T-helper 2 cell treated with Interferon-gamma antibody and Interleukin-4, amounts not matched to agents 5 μg/mL and 100 μg/mL, for 36 hours (primary cell): Measurements from ENCODE around the gene DYNLRB1.

ENCODE experiments used
- DNase-seq: peaks from one replicate; pipeline ENCODE4 v3.0.0; 2021; ENCODE audit warnings: low spot score
- H3K27ac Mint-ChIP-seq: one replicate; pipeline ENCODE4 v1.8.0; 2021; ENCODE audit warnings: mild to moderate bottlenecking, mixed read lengths
- H3K27me3 Mint-ChIP-seq: one replicate; pipeline ENCODE4 v1.8.0; 2021; ENCODE audit warnings: low read depth, mixed read lengths
- H3K36me3 Mint-ChIP-seq: one replicate; pipeline ENCODE4 v1.8.0; 2021; ENCODE audit warnings: low read depth, mixed read lengths
- H3K4me1 Mint-ChIP-seq: one replicate; pipeline ENCODE4 v1.8.0; 2021; ENCODE audit warnings: low read depth, mixed read lengths
- H3K4me3 Mint-ChIP-seq: one replicate; pipeline ENCODE4 v1.8.0; 2022; ENCODE audit warnings: mild to moderate bottlenecking, moderate library complexity, mixed read lengths
- H3K9me3 Mint-ChIP-seq: one replicate; pipeline ENCODE4 v1.8.0; 2021; ENCODE audit warnings: mixed read lengths

DYNLRB1 gene

GRCh38 chr20:34534391-34535165, 18.4 kb downstream of the DYNLRB1 start:
- Mint-ChIP-seq H3K9me3 (no peaks in the 10 kb centered on the region), H3K27me3 (no peaks in the 10 kb centered on the region), H3K4me3 (no peak overlapping the region), H3K27ac (no peak overlapping the region), H3K36me3 (peaks cover 37% of the 10 kb centered on the region), H3K4me1 (peaks cover 2% of the 10 kb centered on the region)
- no peak for DNase-seq

GRCh38 chr20:34535301-34535840, 19.1 kb downstream of the DYNLRB1 start:
- H3K27ac Mint-ChIP-seq = no peak overlapping the region
- no peak for DNase-seq
- H3K27me3 Mint-ChIP-seq = no peaks in the 10 kb centered on the region
- peaks cover 2% of the 10 kb centered on the region for H3K4me1 Mint-ChIP-seq
- no peak overlapping the region for H3K4me3 Mint-ChIP-seq
- H3K36me3 Mint-ChIP-seq = peaks cover 33% of the 10 kb centered on the region
- no peaks in the 10 kb centered on the region for H3K9me3 Mint-ChIP-seq

GRCh38 chr20:34535857-34536256, 19.6 kb downstream of the DYNLRB1 start:
- DNase-seq = no peak
- Mint-ChIP-seq H3K4me1 (peaks cover 2% of the 10 kb centered on the region), H3K36me3 (peaks cover 35% of the 10 kb centered on the region)

GRCh38 chr20:34536798-34537394, 20.7 kb downstream of the DYNLRB1 start:
- H3K36me3 Mint-ChIP-seq = peaks cover 37% of the 10 kb centered on the region
- no peaks in the 10 kb centered on the region for H3K9me3 Mint-ChIP-seq
- DNase-seq = no peak
- H3K27ac Mint-ChIP-seq = no peak overlapping the region
- H3K4me1 Mint-ChIP-seq = peaks cover 5% of the 10 kb centered on the region
- H3K4me3 Mint-ChIP-seq = no peak overlapping the region
- H3K27me3 Mint-ChIP-seq = no peaks in the 10 kb centered on the region

More at GRCh38 chr20:34535857-34536256, 19.6 kb downstream of the DYNLRB1 start:
- no peak overlapping the region for H3K4me3 Mint-ChIP-seq
- no peak overlapping the region for H3K27ac Mint-ChIP-seq
- no peaks in the 10 kb centered on the region for H3K27me3 Mint-ChIP-seq
- no peaks in the 10 kb centered on the region for H3K9me3 Mint-ChIP-seq

GRCh38 chr20:34537651-34538050, 21.4 kb downstream of the DYNLRB1 start:
- Mint-ChIP-seq H3K27me3 (no peaks in the 10 kb centered on the region), H3K4me3 (no peak overlapping the region), H3K27ac (no peak overlapping the region), H3K9me3 (no peaks in the 10 kb centered on the region), H3K4me1 (peaks cover 5% of the 10 kb centered on the region), H3K36me3 (peaks cover 38% of the 10 kb centered on the region)
- no peak for DNase-seq

- Mint-ChIP-seq H3K9me3 (no peaks in the 10 kb centered on the region), H3K4me1 (peaks cover 5% of the 10 kb centered on the region), H3K36me3 (peaks cover 40% of the 10 kb centered on the region), H3K27ac (no peak overlapping the region), H3K4me3 (no peak overlapping the region), H3K27me3 (no peaks in the 10 kb centered on the region)
- DNase-seq = peak; percentile 37
These were observed 22.5 kb downstream of the DYNLRB1 start for GRCh38 chr20:34538671-34539123.

- H3K27ac Mint-ChIP-seq = no peak overlapping the region
- H3K27me3 Mint-ChIP-seq = no peaks in the 10 kb centered on the region
- peaks cover 10% of the 10 kb centered on the region for H3K4me1 Mint-ChIP-seq
- no peak overlapping the region for H3K4me3 Mint-ChIP-seq
- H3K36me3 Mint-ChIP-seq = peaks cover 36% of the 10 kb centered on the region
- no peak for DNase-seq
- no peaks in the 10 kb centered on the region for H3K9me3 Mint-ChIP-seq
These were observed 23.5 kb downstream of the DYNLRB1 start for GRCh38 chr20:34539756-34540155.

GRCh38 chr20:34540596-34541263, 24.5 kb downstream of the DYNLRB1 start:
- DNase-seq = no peak
- H3K4me3 Mint-ChIP-seq = no peak overlapping the region
- no peak overlapping the region for H3K27ac Mint-ChIP-seq
- H3K9me3 Mint-ChIP-seq = no peaks in the 10 kb centered on the region
- no peaks in the 10 kb centered on the region for H3K27me3 Mint-ChIP-seq
- H3K4me1 Mint-ChIP-seq = peaks cover 11% of the 10 kb centered on the region
- H3K36me3 Mint-ChIP-seq = peaks cover 32% of the 10 kb centered on the region

GRCh38 chr20:34541264-34541901, 25.2 kb downstream of the DYNLRB1 start:
- Mint-ChIP-seq H3K4me1 (peaks cover 11% of the 10 kb centered on the region), H3K4me3 (no peak overlapping the region), H3K27me3 (no peaks in the 10 kb centered on the region), H3K9me3 (no peaks in the 10 kb centered on the region), H3K27ac (peak overlapping the region; percentile 41), H3K36me3 (peaks cover 27% of the 10 kb centered on the region)
- no peak for DNase-seq

GRCh38 chr20:34541917-34542316, 25.7 kb downstream of the DYNLRB1 start:
- no peak overlapping the region for H3K4me3 Mint-ChIP-seq
- H3K9me3 Mint-ChIP-seq = no peaks in the 10 kb centered on the region
- H3K27ac Mint-ChIP-seq = no peak overlapping the region
- H3K27me3 Mint-ChIP-seq = no peaks in the 10 kb centered on the region
- H3K36me3 Mint-ChIP-seq = peaks cover 26% of the 10 kb centered on the region
- DNase-seq = no peak
- peaks cover 11% of the 10 kb centered on the region for H3K4me1 Mint-ChIP-seq

- Mint-ChIP-seq H3K4me3 (no peak overlapping the region), H3K27ac (no peak overlapping the region), H3K4me1 (peaks cover 11% of the 10 kb centered on the region), H3K36me3 (peaks cover 21% of the 10 kb centered on the region), H3K9me3 (no peaks in the 10 kb centered on the region), H3K27me3 (no peaks in the 10 kb centered on the region)
- DNase-seq = no peak
These were observed 26.2 kb downstream of the DYNLRB1 start for GRCh38 chr20:34542439-34542838.

GRCh38 chr20:34543463-34544056, 27.3 kb downstream of the DYNLRB1 start:
- H3K4me3 Mint-ChIP-seq = no peak overlapping the region
- peaks cover 10% of the 10 kb centered on the region for H3K4me1 Mint-ChIP-seq
- H3K9me3 Mint-ChIP-seq = no peaks in the 10 kb centered on the region
- no peak for DNase-seq
- no peak overlapping the region for H3K27ac Mint-ChIP-seq
- no peaks in the 10 kb centered on the region for H3K27me3 Mint-ChIP-seq
- H3K36me3 Mint-ChIP-seq = peaks cover 20% of the 10 kb centered on the region

- no peak for DNase-seq
- Mint-ChIP-seq H3K4me3 (peak overlapping the region; percentile 21), H3K4me1 (peaks cover 9% of the 10 kb centered on the region), H3K9me3 (no peaks in the 10 kb centered on the region), H3K27ac (no peak overlapping the region), H3K27me3 (no peaks in the 10 kb centered on the region), H3K36me3 (peaks cover 16% of the 10 kb centered on the region)
These were observed 28.0 kb downstream of the DYNLRB1 start for GRCh38 chr20:34544109-34544796.
